Nephron progenitor cell (in vitro differentiated cells): Measurements from ENCODE around the gene NPY.
"Not testable (repeated sequence)": the region's sequence is repeated elsewhere in the genome, so short reads cannot be mapped to it uniquely, and the experiment has no call there.

ENCODE experiments used
- DNase-seq: peaks from one replicate; pipeline ENCODE4 v3.0.0; 2021
- H3K27ac Mint-ChIP-seq: 2 replicates; pipeline ENCODE4 v1.8.0; 2021; ENCODE audit warnings: mild to moderate bottlenecking, moderate library complexity, mixed read lengths
- H3K27me3 Mint-ChIP-seq: 2 replicates; pipeline ENCODE4 v1.8.0; 2021; ENCODE audit warnings: mild to moderate bottlenecking, low read depth, mixed read lengths; ENCODE audit not compliant: poor library complexity
- H3K36me3 Mint-ChIP-seq: 2 replicates; pipeline ENCODE4 v1.8.0; 2021; ENCODE audit warnings: low read depth, mixed read lengths
- H3K4me1 Mint-ChIP-seq: 2 replicates; pipeline ENCODE4 v1.8.0; 2021; ENCODE audit warnings: mixed read lengths
- H3K4me3 Mint-ChIP-seq: 2 replicates; pipeline ENCODE4 v1.8.0; 2021; ENCODE audit warnings: mild to moderate bottlenecking, moderate library complexity, mixed read lengths
- H3K9me3 Mint-ChIP-seq: 2 replicates; pipeline ENCODE4 v1.8.0; 2021; ENCODE audit warnings: mild to moderate bottlenecking, moderate library complexity, mixed read lengths
- TF ChIP-seq, protein P1 (sequence below): fragments of 200-600 bp; sonication (generic); IDR thresholded peaks from 2 replicates; pipeline ENCODE4 v1.5.0; 2021; ENCODE audit warnings: antibody characterized with exemption

Gene NPY

GRCh38 chr7:24251568-24251967 is 32.4 kb upstream of the NPY start:
- peaks cover 11% of the 10 kb centered on the region for H3K36me3 Mint-ChIP-seq

DNA sequence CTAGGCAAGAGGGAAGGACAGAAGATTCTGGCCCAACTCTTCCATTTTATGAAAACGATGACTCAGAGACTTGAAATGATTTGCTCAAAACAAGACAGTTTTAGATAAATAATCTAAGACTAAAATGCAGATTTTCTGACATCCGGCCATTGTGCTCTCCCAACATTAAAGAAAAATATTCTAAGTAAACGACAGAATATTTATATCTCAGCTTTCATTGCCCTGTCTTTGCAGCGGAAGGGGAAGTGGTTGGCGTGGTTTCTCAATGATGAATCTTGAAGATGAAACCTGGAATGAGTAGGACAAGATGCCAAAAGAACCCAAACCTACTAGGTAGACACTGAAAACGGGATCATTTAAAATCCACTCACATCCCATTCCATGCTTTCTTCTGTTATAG is 28.9 kb upstream of the NPY start:
- Mint-ChIP-seq H3K36me3 (peaks cover 11% of the 10 kb centered on the region), H3K27ac (no peak overlapping the region)

More at GRCh38 chr7:24251568-24251967, 32.4 kb upstream of the NPY start:
- H3K27ac Mint-ChIP-seq, result no peak overlapping the region
- DNase-seq, result no peak
- H3K9me3 Mint-ChIP-seq, result peaks cover 35% of the 10 kb centered on the region
- no peaks in the 10 kb centered on the region for H3K4me1 Mint-ChIP-seq
- TF ChIP-seq, protein P1, sequence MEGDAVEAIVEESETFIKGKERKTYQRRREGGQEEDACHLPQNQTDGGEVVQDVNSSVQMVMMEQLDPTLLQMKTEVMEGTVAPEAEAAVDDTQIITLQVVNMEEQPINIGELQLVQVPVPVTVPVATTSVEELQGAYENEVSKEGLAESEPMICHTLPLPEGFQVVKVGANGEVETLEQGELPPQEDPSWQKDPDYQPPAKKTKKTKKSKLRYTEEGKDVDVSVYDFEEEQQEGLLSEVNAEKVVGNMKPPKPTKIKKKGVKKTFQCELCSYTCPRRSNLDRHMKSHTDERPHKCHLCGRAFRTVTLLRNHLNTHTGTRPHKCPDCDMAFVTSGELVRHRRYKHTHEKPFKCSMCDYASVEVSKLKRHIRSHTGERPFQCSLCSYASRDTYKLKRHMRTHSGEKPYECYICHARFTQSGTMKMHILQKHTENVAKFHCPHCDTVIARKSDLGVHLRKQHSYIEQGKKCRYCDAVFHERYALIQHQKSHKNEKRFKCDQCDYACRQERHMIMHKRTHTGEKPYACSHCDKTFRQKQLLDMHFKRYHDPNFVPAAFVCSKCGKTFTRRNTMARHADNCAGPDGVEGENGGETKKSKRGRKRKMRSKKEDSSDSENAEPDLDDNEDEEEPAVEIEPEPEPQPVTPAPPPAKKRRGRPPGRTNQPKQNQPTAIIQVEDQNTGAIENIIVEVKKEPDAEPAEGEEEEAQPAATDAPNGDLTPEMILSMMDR, result no peak
- peaks cover 3% of the 10 kb centered on the region for H3K27me3 Mint-ChIP-seq
- H3K4me3 Mint-ChIP-seq, result no peak overlapping the region

GRCh38 chr7:24258324-24258723 is 25.7 kb upstream of the NPY start:
- DNase-seq, H3K9me3 Mint-ChIP-seq, H3K27ac Mint-ChIP-seq, H3K4me1 Mint-ChIP-seq, H3K4me3 Mint-ChIP-seq, H3K27me3 Mint-ChIP-seq, H3K36me3 Mint-ChIP-seq: not testable (repeated sequence)

More for the DNA sequence above, 28.9 kb upstream of the NPY start:
- Mint-ChIP-seq H3K9me3 (peaks cover 27% of the 10 kb centered on the region), H3K27me3 (peaks cover 3% of the 10 kb centered on the region), H3K4me1 (no peaks in the 10 kb centered on the region), H3K4me3 (no peak overlapping the region)
- TF ChIP-seq, protein P1, result no peak
- DNase-seq, result no peak

GRCh38 chr7:24271938-24272337 is 12.1 kb upstream of the NPY start:
- TF ChIP-seq, protein P1, result no peak
- H3K9me3 Mint-ChIP-seq, result peaks cover 16% of the 10 kb centered on the region
- no peaks in the 10 kb centered on the region for H3K27me3 Mint-ChIP-seq
- H3K4me1 Mint-ChIP-seq, result no peaks in the 10 kb centered on the region
- H3K27ac Mint-ChIP-seq, result no peak overlapping the region
- no peak for DNase-seq
- H3K4me3 Mint-ChIP-seq, result no peak overlapping the region
- H3K36me3 Mint-ChIP-seq, result no peaks in the 10 kb centered on the region

DNA sequence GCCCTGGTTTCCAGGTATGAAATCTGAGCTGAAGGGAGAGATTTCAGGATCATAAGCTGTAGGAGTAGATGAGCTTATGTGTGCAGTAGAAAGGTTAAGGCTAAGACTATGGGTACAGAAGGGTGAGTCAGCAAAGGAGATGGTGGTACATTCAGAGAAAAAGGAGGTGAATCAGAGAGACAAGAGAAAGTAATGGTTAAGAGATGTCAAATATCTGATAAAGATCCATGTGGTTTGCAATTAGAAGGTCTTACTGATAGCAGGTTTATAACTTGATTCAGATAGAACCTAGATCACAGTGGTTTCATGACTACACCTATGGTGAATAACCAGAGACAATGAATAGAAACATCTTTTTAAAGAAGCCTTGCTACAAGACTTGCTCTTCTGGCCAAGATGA is 4.5 kb upstream of the NPY start:
- DNase-seq, result no peak
- Mint-ChIP-seq H3K4me3 (no peak overlapping the region), H3K36me3 (no peaks in the 10 kb centered on the region), H3K4me1 (no peaks in the 10 kb centered on the region), H3K9me3 (peaks cover 23% of the 10 kb centered on the region), H3K27me3 (peaks cover 25% of the 10 kb centered on the region), H3K27ac (no peak overlapping the region)
- TF ChIP-seq, protein P1, result no peak

GRCh38 chr7:24283554-24283896 is 465 bp upstream of the NPY start:
- DNase-seq, result no peak
- peaks cover 51% of the 10 kb centered on the region for H3K27me3 Mint-ChIP-seq

More at GRCh38 chr7:24283554-24283896, 465 bp upstream of the NPY start:
- H3K4me1 Mint-ChIP-seq, result peaks cover 5% of the 10 kb centered on the region
- H3K9me3 Mint-ChIP-seq, result peaks cover 7% of the 10 kb centered on the region
- TF ChIP-seq, protein P1, result no peak
- no peaks in the 10 kb centered on the region for H3K36me3 Mint-ChIP-seq
- no peak overlapping the region for H3K27ac Mint-ChIP-seq
- H3K4me3 Mint-ChIP-seq, result peak overlapping the region; percentile 83
